HEK293 (cell line): ENCODE results near the gene MECR.

Experiments used
- CTCF ChIA-PET: fragments of 350-600 bp; formaldehyde crosslinking; extraction: SDS; loops from one replicate; lab custom pipeline; 2021; ENCODE audit warnings: antibody characterized with exemption; lab: Yijun Ruan, JAX
- POLR2A ChIA-PET: fragments of 300-600 bp; formaldehyde crosslinking; extraction: SDS; loops from one replicate; lab custom pipeline; 2020; ENCODE audit warnings: antibody characterized with exemption, inconsistent platforms; lab: Yijun Ruan, JAX
- H3K27ac ChIP-seq: fragments of 200-500 bp; sonication (Bioruptor generic); 2 replicates; pipeline ENCODE4 v1.5.1; 2014; ENCODE audit warnings: low read depth, low read length, control low read depth, inconsistent platforms; ENCODE audit errors: extremely low read depth
- H3K36me3 ChIP-seq, 2 experiments: fragments of 200-500 bp in 1 of 2; sonication (Bioruptor generic) in 1 of 2; 1 replicate in 1 of 2; 2 replicates in 1 of 2; pipeline ENCODE4 v1.5.1; 2014 to 2017; ENCODE audit warnings: inconsistent platforms in 2 of 2, low read length in 2 of 2; ENCODE audit not compliant: control insufficient read depth in 2 of 2, insufficient read depth in 1 of 2
- H3K4me1 ChIP-seq: fragments of 200-500 bp; sonication (Bioruptor generic); 2 replicates; pipeline ENCODE4 v1.5.1; 2014; ENCODE audit warnings: mild to moderate bottlenecking, low read length, inconsistent platforms; ENCODE audit not compliant: control insufficient read depth, insufficient read depth
- H3K4me3 ChIP-seq: 2 replicates; pipeline ENCODE4 v1.5.1; 2011; ENCODE audit warnings: low read depth, mild to moderate bottlenecking, control low read depth, low read length, moderate library complexity
- H3K9me3 ChIP-seq: fragments of 200-500 bp; sonication (Bioruptor generic); 2 replicates; pipeline ENCODE4 v1.5.1; 2014; ENCODE audit warnings: low read depth, low read length, inconsistent platforms; ENCODE audit not compliant: control insufficient read depth, insufficient read depth
- GLI2 ChIP-seq: fragments of 450-650 bp; formaldehyde crosslinking; IDR thresholded peaks from 2 replicates; pipeline ENCODE4; 2017; ENCODE audit warnings: missing biosample characterization, missing genetic modification characterization, low read depth, borderline replicate concordance
- GLIS1 ChIP-seq: fragments of 450-650 bp; formaldehyde crosslinking; IDR thresholded peaks from 2 replicates; pipeline ENCODE4 v1.5.1; 2016; ENCODE audit warnings: missing biosample characterization, missing genetic modification characterization
- HOXD13 ChIP-seq: sonication (generic); formaldehyde crosslinking; IDR thresholded peaks from 2 replicates; pipeline ENCODE4 v1.8.0; 2022; ENCODE audit warnings: missing genetic modification reagents, borderline replicate concordance
- KLF1 ChIP-seq: fragments of 450-650 bp; formaldehyde crosslinking; IDR thresholded peaks from 2 replicates; pipeline ENCODE4 v1.5.1; 2016; ENCODE audit warnings: missing biosample characterization, missing genetic modification characterization
- SALL2 ChIP-seq: fragments of 450-650 bp; formaldehyde crosslinking; IDR thresholded peaks from 2 replicates; pipeline ENCODE4 v1.5.0; 2017; ENCODE audit warnings: missing biosample characterization, mild to moderate bottlenecking, missing genetic modification characterization, borderline replicate concordance
- SP7 ChIP-seq: fragments of 450-650 bp; formaldehyde crosslinking; IDR thresholded peaks from 2 replicates; pipeline ENCODE4 v1.5.1; 2016; ENCODE audit warnings: missing biosample characterization, missing genetic modification characterization
- ZBTB48 ChIP-seq: fragments of 450-650 bp; formaldehyde crosslinking; IDR thresholded peaks from 2 replicates; pipeline ENCODE4 v1.5.1; 2016; ENCODE audit warnings: missing biosample characterization, missing genetic modification characterization
- ZFP37 ChIP-seq: fragments of 450-650 bp; formaldehyde crosslinking; IDR thresholded peaks from 2 replicates; pipeline ENCODE4 v1.5.1; 2016; ENCODE audit warnings: missing biosample characterization, missing genetic modification characterization
- ZFP69B ChIP-seq: fragments of 450-650 bp; formaldehyde crosslinking; IDR thresholded peaks from 2 replicates; pipeline ENCODE4 v1.5.1; 2016; ENCODE audit warnings: missing biosample characterization, missing genetic modification characterization
- ZNF16 ChIP-seq: fragments of 450-650 bp; formaldehyde crosslinking; IDR thresholded peaks from 2 replicates; pipeline ENCODE4 v1.5.1; 2016; ENCODE audit warnings: low read depth, missing biosample characterization, missing genetic modification characterization
- ZNF169 ChIP-seq: fragments of 450-650 bp; formaldehyde crosslinking; IDR thresholded peaks from 2 replicates; pipeline ENCODE4 v1.5.1; 2016; ENCODE audit warnings: missing biosample characterization, missing genetic modification characterization
- ZNF175 ChIP-seq: fragments of 450-650 bp; formaldehyde crosslinking; IDR thresholded peaks from 2 replicates; pipeline ENCODE4 v1.5.1; 2016; ENCODE audit warnings: missing biosample characterization, missing genetic modification characterization
- ZNF2 ChIP-seq: fragments of 450-650 bp; formaldehyde crosslinking; IDR thresholded peaks from 2 replicates; pipeline ENCODE4 v1.5.1; 2016; ENCODE audit warnings: missing biosample characterization, missing genetic modification characterization
- ZNF211 ChIP-seq: fragments of 450-650 bp; formaldehyde crosslinking; IDR thresholded peaks from 2 replicates; pipeline ENCODE4 v1.5.1; 2016; ENCODE audit warnings: low read depth, missing biosample characterization, missing genetic modification characterization
- ZNF274 ChIP-seq, 2 experiments: fragments of 200-500 bp in 1 of 2; fragments of 450-650 bp in 1 of 2; sonication (Bioruptor generic) in 1 of 2; formaldehyde crosslinking in 1 of 2; IDR thresholded peaks; 2 replicates each; pipeline versions ENCODE4 v1.5.1 to v1.6.1; 2014 to 2016; ENCODE audit warnings: borderline replicate concordance in 1 of 2, inconsistent platforms in 1 of 2, low read length in 1 of 2, missing biosample characterization in 1 of 2, missing genetic modification characterization in 1 of 2
- ZNF433 ChIP-seq: fragments of 450-650 bp; formaldehyde crosslinking; IDR thresholded peaks from 2 replicates; pipeline ENCODE4 v1.5.1; 2016; ENCODE audit warnings: missing biosample characterization, missing genetic modification characterization, low read depth
- ZNF549 ChIP-seq: fragments of 450-650 bp; IDR thresholded peaks from 2 replicates; pipeline ENCODE4 v1.5.1; 2018; ENCODE audit warnings: missing biosample characterization, missing genetic modification characterization, mild to moderate bottlenecking, inconsistent platforms, moderate library complexity
- ZNF626 ChIP-seq: fragments of 450-650 bp; sonication (Bioruptor Pico); formaldehyde crosslinking; IDR thresholded peaks from 2 replicates; pipeline ENCODE4 v1.5.1; 2018; ENCODE audit warnings: missing biosample characterization, missing genetic modification characterization, inconsistent platforms
- ZNF777 ChIP-seq: fragments of 450-650 bp; formaldehyde crosslinking; IDR thresholded peaks from 2 replicates; pipeline ENCODE4 v1.5.1; 2017; ENCODE audit warnings: missing biosample characterization, missing genetic modification characterization, borderline replicate concordance
- ZNF791 ChIP-seq: fragments of 450-650 bp; formaldehyde crosslinking; IDR thresholded peaks from 2 replicates; pipeline ENCODE4 v1.5.1; 2016; ENCODE audit warnings: missing biosample characterization, missing genetic modification characterization
- ZSCAN30 ChIP-seq: fragments of 450-650 bp; IDR thresholded peaks from 2 replicates; pipeline ENCODE4 v1.5.1; 2018; ENCODE audit warnings: missing biosample characterization, mild to moderate bottlenecking, missing genetic modification characterization, moderate library complexity
- ZXDB ChIP-seq: fragments of 450-650 bp; formaldehyde crosslinking; IDR thresholded peaks from 2 replicates; pipeline ENCODE4 v1.5.1; 2016; ENCODE audit warnings: missing biosample characterization, missing genetic modification characterization
- TF ChIP-seq, protein P1 (sequence below): fragments of 450-650 bp; formaldehyde crosslinking; IDR thresholded peaks from 2 replicates; pipeline ENCODE4 v1.5.1; 2016; ENCODE audit warnings: missing biosample characterization, missing genetic modification characterization
- TF ChIP-seq, protein P2 (sequence below): fragments of 450-650 bp; formaldehyde crosslinking; IDR thresholded peaks from 2 replicates; pipeline ENCODE4 v1.5.1; 2016; ENCODE audit warnings: missing biosample characterization, missing genetic modification characterization
- TF ChIP-seq, protein P3 (sequence below): IDR thresholded peaks from 2 replicates; pipeline ENCODE4 v1.6.1; 2011; ENCODE audit warnings: mild to moderate bottlenecking, low read depth, low read length, borderline replicate concordance
- TF ChIP-seq, protein P4 (sequence below): fragments of 450-650 bp; IDR thresholded peaks from 2 replicates; pipeline ENCODE4 v1.5.1; 2018; ENCODE audit warnings: missing biosample characterization, mild to moderate bottlenecking, missing genetic modification characterization
- TF ChIP-seq, protein P5 (sequence below): fragments of 450-650 bp; formaldehyde crosslinking; IDR thresholded peaks from 2 replicates; pipeline ENCODE4 v1.5.1; 2016; ENCODE audit warnings: missing biosample characterization, missing genetic modification characterization
- TF ChIP-seq, protein P6 (sequence below): fragments of 450-650 bp; formaldehyde crosslinking; IDR thresholded peaks from 2 replicates; pipeline ENCODE4 v1.5.1; 2016; ENCODE audit warnings: missing biosample characterization, missing genetic modification characterization, low read depth

The MECR gene

DNA sequence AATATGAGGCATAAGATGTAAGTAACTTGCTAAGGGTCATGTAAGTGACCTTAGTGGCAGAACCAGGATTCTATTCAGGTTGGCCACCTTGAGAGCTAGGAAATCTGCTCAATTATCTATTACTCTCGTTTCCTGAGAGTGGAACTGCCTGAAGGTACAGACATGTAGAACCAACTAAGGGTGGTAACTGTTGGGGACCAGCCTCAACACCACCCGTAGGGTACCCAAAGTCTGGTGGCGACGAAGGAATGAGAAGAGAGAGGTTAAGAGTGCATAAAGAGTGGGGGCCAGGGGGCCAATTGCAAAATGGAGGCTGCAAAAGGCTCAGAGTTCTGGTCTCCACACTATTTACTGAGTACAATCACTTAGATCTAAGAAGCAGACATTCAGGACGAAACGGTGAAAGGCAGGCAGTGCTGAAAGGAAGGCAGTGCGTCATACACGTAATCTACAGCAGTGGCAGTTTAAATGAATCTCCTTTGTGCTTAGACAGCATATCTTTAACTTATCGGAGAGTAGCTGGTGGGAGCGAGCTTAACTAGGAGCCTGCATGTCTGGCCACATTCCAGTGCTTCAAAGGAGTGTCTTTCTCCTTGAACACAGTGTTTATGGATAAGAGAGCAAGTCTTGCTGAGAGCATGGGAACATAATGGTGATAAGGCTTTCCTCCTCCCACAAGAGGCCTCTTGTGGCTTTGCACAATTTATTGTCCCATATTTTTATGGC lies 74.0 kb downstream of the MECR start (continued):
- TF ChIP-seq, protein P1, sequence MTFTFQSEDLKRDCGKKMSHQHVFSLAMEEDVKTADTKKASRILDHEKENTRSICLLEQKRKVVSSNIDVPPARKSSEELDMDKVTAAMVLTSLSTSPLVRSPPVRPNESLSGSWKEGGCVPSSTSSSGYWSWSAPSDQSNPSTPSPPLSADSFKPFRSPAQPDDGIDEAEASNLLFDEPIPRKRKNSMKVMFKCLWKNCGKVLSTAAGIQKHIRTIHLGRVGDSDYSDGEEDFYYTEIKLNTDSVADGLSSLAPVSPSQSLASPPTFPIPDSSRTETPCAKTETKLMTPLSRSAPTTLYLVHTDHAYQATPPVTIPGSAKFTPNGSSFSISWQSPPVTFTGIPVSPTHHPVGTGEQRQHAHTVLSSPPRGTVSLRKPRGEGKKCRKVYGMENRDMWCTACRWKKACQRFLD (tag by site-specific recombination), result no peak
- no peak for TF ChIP-seq ZNF549
- TF ChIP-seq, protein P2, sequence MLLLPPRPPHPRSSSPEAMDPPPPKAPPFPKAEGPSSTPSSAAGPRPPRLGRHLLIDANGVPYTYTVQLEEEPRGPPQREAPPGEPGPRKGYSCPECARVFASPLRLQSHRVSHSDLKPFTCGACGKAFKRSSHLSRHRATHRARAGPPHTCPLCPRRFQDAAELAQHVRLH (tag by site-specific recombination), result no peak
- TF ChIP-seq ZSCAN30, result peak; percentile 70
- no peak for TF ChIP-seq ZNF791
- TF ChIP-seq ZNF16 (tag by site-specific recombination), result no peak
- no peak for TF ChIP-seq ZNF777 (tag by site-specific recombination)
- TF ChIP-seq ZNF274 (IDR thresholded peaks at IDR 0.05; ENCODE audit: low read length), result no peak
- TF ChIP-seq ZNF274 (tag by site-specific recombination; IDR thresholded peaks at IDR 0.05; ENCODE audit: borderline replicate concordance), result no peak
- no peak for TF ChIP-seq ZNF211
- TF ChIP-seq, protein P3, sequence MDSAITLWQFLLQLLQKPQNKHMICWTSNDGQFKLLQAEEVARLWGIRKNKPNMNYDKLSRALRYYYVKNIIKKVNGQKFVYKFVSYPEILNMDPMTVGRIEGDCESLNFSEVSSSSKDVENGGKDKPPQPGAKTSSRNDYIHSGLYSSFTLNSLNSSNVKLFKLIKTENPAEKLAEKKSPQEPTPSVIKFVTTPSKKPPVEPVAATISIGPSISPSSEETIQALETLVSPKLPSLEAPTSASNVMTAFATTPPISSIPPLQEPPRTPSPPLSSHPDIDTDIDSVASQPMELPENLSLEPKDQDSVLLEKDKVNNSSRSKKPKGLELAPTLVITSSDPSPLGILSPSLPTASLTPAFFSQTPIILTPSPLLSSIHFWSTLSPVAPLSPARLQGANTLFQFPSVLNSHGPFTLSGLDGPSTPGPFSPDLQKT, result no peak
- TF ChIP-seq ZNF175, result no peak
- no peak for TF ChIP-seq ZNF169 (tag by site-specific recombination)
- TF ChIP-seq SP7, result peak; percentile 62
- no peak for TF ChIP-seq GLI2 (tag by site-specific recombination)
- TF ChIP-seq KLF1, result no peak
- TF ChIP-seq, protein P4, sequence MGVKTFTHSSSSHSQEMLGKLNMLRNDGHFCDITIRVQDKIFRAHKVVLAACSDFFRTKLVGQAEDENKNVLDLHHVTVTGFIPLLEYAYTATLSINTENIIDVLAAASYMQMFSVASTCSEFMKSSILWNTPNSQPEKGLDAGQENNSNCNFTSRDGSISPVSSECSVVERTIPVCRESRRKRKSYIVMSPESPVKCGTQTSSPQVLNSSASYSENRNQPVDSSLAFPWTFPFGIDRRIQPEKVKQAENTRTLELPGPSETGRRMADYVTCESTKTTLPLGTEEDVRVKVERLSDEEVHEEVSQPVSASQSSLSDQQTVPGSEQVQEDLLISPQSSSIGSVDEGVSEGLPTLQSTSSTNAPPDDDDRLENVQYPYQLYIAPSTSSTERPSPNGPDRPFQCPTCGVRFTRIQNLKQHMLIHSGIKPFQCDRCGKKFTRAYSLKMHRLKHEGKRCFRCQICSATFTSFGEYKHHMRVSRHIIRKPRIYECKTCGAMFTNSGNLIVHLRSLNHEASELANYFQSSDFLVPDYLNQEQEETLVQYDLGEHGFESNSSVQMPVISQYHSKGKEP (tag by site-specific recombination), result no peak
- TF ChIP-seq ZXDB (tag by site-specific recombination), result peak; percentile 72
- TF ChIP-seq, all 188 proteins: peak for 25

DNA sequence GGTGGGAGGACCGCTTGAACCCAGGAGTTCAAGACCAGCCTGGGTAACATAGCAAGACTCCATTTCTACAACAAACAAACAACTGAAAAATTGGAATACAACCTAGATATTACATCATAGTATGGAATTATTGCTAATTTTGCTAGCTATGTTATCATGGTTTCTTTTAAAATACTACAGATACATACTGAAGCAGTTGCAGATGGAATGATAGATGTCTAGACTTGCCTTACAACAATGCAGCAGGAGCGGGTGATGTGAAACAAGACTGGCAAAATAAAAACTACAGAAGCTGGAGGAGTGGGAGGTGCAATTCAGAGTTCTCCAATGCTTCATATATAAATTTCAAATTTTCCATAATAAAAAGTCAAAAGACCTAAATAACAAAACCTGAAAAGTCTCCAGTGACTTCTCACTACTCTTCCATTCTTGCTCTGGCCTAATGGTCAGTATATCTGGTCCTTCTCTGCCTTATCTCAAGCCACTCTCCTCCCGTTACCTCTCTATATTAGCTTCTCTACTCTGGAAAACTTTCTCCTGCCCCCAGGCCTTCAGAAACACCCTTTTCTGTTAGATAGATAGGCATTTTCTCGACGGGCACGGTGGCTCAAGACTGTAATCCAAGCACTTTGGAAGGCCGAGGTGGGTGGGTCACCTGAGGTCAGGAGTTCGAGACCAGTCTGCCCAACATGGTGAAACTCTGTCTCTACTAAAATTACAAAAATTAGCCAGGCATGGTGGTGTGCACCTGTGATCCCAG lies 78.5 kb downstream of the MECR start:
- Histone ChIP-seq H3K27ac (no peak overlapping the region), H3K9me3 (no peaks in the 10 kb centered on the region), H3K4me1 (peaks cover 5% of the 10 kb centered on the region; the same call in 1 of the 2 replicates), H3K4me3 (no peak overlapping the region), H3K36me3 (peaks cover 85 to 92% of the 10 kb centered on the region in 2 experiments)
- ChIA-PET CTCF (interaction anchor here (1.0 kb wide), 1 partner anchor 9 kb away, joined by 3 read pairs; no protein-coding TSS in a partner anchor), POLR2A (interaction anchor here (1.2 kb wide), 1 partner anchor 17 kb away, joined by 3 read pairs; no protein-coding TSS in a partner anchor)
- TF ChIP-seq ZBTB48 (tag by site-specific recombination) (no peak), GLIS1 (tag by site-specific recombination) (no peak), ZFP69B (tag by site-specific recombination) (no peak), HOXD13 (CRISPR knock-in tag) (no peak), ZNF626 (no peak), ZFP37 (tag by site-specific recombination) (no peak), ZNF433 (no peak), ZNF2 (no peak), SALL2 (no peak)
- TF ChIP-seq, protein P5, sequence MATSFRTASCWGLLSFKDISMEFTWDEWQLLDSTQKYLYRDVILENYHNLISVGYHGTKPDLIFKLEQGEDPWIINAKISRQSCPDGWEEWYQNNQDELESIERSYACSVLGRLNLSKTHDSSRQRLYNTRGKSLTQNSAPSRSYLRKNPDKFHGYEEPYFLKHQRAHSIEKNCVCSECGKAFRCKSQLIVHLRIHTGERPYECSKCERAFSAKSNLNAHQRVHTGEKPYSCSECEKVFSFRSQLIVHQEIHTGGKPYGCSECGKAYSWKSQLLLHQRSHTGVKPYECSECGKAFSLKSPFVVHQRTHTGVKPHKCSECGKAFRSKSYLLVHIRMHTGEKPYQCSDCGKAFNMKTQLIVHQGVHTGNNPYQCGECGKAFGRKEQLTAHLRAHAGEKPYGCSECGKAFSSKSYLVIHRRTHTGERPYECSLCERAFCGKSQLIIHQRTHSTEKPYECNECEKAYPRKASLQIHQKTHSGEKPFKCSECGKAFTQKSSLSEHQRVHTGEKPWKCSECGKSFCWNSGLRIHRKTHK, result no peak
- TF ChIP-seq, protein P6, sequence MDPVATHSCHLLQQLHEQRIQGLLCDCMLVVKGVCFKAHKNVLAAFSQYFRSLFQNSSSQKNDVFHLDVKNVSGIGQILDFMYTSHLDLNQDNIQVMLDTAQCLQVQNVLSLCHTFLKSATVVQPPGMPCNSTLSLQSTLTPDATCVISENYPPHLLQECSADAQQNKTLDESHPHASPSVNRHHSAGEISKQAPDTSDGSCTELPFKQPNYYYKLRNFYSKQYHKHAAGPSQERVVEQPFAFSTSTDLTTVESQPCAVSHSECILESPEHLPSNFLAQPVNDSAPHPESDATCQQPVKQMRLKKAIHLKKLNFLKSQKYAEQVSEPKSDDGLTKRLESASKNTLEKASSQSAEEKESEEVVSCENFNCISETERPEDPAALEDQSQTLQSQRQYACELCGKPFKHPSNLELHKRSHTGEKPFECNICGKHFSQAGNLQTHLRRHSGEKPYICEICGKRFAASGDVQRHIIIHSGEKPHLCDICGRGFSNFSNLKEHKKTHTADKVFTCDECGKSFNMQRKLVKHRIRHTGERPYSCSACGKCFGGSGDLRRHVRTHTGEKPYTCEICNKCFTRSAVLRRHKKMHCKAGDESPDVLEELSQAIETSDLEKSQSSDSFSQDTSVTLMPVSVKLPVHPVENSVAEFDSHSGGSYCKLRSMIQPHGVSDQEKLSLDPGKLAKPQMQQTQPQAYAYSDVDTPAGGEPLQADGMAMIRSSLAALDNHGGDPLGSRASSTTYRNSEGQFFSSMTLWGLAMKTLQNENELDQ (tag by site-specific recombination), result no peak
